Neural cell (in vitro differentiated cells): ENCODE data around the gene PAK5. TPM values are rescaled to one million over a fixed set of nuclear protein-coding genes. Genes with fewer than 3 reads are reported as not detected.

ENCODE experiments used
- H2AFZ ChIP-seq: fragments of 200-600, 300-800 bp; sonication (generic), shearing (Covaris generic); 2 replicates; pipeline ENCODE4 v1.6.0; 2014; ENCODE audit warnings: low read depth, mild to moderate bottlenecking, antibody characterized with exemption, low read length, moderate library complexity
- H3F3A ChIP-seq: fragments of 200-600 bp; shearing (Covaris generic); 2 replicates; pipeline ENCODE4 v1.6.1; 2016; ENCODE audit warnings: mild to moderate bottlenecking, moderate library complexity, mixed read lengths, antibody characterized with exemption, low read length; ENCODE audit not compliant: insufficient read depth, poor library complexity, severe bottlenecking
- H3K27ac ChIP-seq: fragments of 200-600, 300-800 bp; sonication (generic), shearing (Covaris generic); 2 replicates; pipeline ENCODE4 v1.5.1; 2014; ENCODE audit warnings: mild to moderate bottlenecking, low read length, moderate library complexity
- H3K27me3 ChIP-seq: fragments of 300-800, 200-600 bp; sonication (generic), shearing (Covaris generic); 2 replicates; pipeline ENCODE4 v1.6.0; 2014; ENCODE audit warnings: mild to moderate bottlenecking, low read depth, low read length, moderate library complexity; ENCODE audit not compliant: insufficient read depth
- H3K36me3 ChIP-seq: fragments of 300-800, 200-600 bp; sonication (generic), shearing (Covaris generic); 2 replicates; pipeline ENCODE4 v1.5.1; 2014; ENCODE audit warnings: mild to moderate bottlenecking, antibody characterized with exemption, low read length, moderate library complexity; ENCODE audit not compliant: insufficient read depth
- H3K4me2 ChIP-seq: fragments of 300-800, 200-600 bp; sonication (generic), shearing (Covaris generic); 2 replicates; pipeline ENCODE4 v1.6.0; 2014; ENCODE audit warnings: mild to moderate bottlenecking, low read length
- H3K4me3 ChIP-seq: fragments of 300-800, 200-600 bp; sonication (generic), shearing (Covaris generic); 2 replicates; pipeline ENCODE4 v1.5.1; 2014; ENCODE audit warnings: mild to moderate bottlenecking, low read length, moderate library complexity
- H3K79me2 ChIP-seq: fragments of 200-600 bp; shearing (Covaris generic); replicated peaks from 2 replicates; pipeline ENCODE4 v1.6.0; 2014; ENCODE audit warnings: mild to moderate bottlenecking, low read length, moderate library complexity; ENCODE audit not compliant: insufficient read depth
- H3K9ac ChIP-seq: fragments of 300-800, 200-600 bp; sonication (generic), shearing (Covaris generic); 2 replicates; pipeline ENCODE4 v1.6.1; 2016; ENCODE audit warnings: mild to moderate bottlenecking, low read length, mixed read lengths
- H3K9me2 ChIP-seq: fragments of 200-600 bp; shearing (Covaris generic); 2 replicates; pipeline ENCODE4 v1.6.1; 2016; ENCODE audit warnings: mild to moderate bottlenecking, low read length, mixed read lengths; ENCODE audit not compliant: insufficient read depth
- H3K9me3 ChIP-seq: fragments of 200-600, 300-800 bp; sonication (generic), shearing (Covaris generic); 2 replicates; pipeline ENCODE4 v1.6.1; 2016; ENCODE audit warnings: mild to moderate bottlenecking, mixed run types, low read length, moderate library complexity, mixed read lengths
- H4K20me1 ChIP-seq: fragments of 200-600 bp; shearing (Covaris generic); 2 replicates; pipeline ENCODE4 v1.6.1; 2016; ENCODE audit warnings: mild to moderate bottlenecking, mixed run types; ENCODE audit not compliant: insufficient read depth
- EP300 ChIP-seq: fragments of 450-650 bp; conservative IDR thresholded peaks from 2 replicates; pipeline ENCODE4 v1.6.1; 2014; ENCODE audit warnings: antibody characterized with exemption, mild to moderate bottlenecking, moderate library complexity; ENCODE audit not compliant: poor library complexity, severe bottlenecking
- EZH2 ChIP-seq: fragments of 200-600, 300-800 bp; shearing (Covaris generic), sonication (generic); IDR thresholded peaks from 2 replicates; pipeline ENCODE4 v1.6.1; 2014; ENCODE audit warnings: antibody characterized with exemption, low read length, borderline replicate concordance, mild to moderate bottlenecking; ENCODE audit not compliant: insufficient read depth, poor library complexity, severe bottlenecking
- MXI1 ChIP-seq: fragments of 450-650 bp; conservative IDR thresholded peaks from 2 replicates; pipeline ENCODE4 v1.6.1; 2014; ENCODE audit warnings: antibody characterized with exemption, mild to moderate bottlenecking; ENCODE audit not compliant: poor library complexity, severe bottlenecking
- POLR2AphosphoS5 ChIP-seq: IDR thresholded peaks from 2 replicates; pipeline ENCODE4 v1.6.1; 2012
- RAD21 ChIP-seq: fragments of 450-650 bp; conservative IDR thresholded peaks from 2 replicates; pipeline ENCODE4 v1.6.1; 2014; ENCODE audit warnings: antibody characterized with exemption, mild to moderate bottlenecking, moderate library complexity
- SMC3 ChIP-seq: fragments of 450-650 bp; conservative IDR thresholded peaks from 2 replicates; pipeline ENCODE4 v1.6.1; 2014; ENCODE audit warnings: antibody characterized with exemption, mild to moderate bottlenecking, moderate library complexity; ENCODE audit not compliant: poor library complexity
- TAF1 ChIP-seq: IDR thresholded peaks from 2 replicates; pipeline ENCODE4 v1.6.1; 2012; ENCODE audit warnings: low read depth
- polyA plus RNA-seq: library from polyadenylated mRNA; depleted of rRNA; stranded (reverse); fragments of >200 nt; gene quantifications from 2 replicates; pipeline ENCODE4 v1.2.3, GENCODE V29; 2014
- TF ChIP-seq, protein P1 (sequence below): IDR thresholded peaks from 2 replicates; pipeline ENCODE4 v1.6.1; 2012; ENCODE audit warnings: borderline replicate concordance
- TF ChIP-seq, protein P2 (sequence below): fragments of 450-650 bp; IDR thresholded peaks from 2 replicates; pipeline ENCODE4 v1.5.1; 2014; ENCODE audit warnings: antibody characterized with exemption, mild to moderate bottlenecking, moderate library complexity; ENCODE audit not compliant: poor library complexity, severe bottlenecking

Gene PAK5
- polyA plus RNA-seq, 1 donor from 2014 or later, result 48.3 TPM

DNA sequence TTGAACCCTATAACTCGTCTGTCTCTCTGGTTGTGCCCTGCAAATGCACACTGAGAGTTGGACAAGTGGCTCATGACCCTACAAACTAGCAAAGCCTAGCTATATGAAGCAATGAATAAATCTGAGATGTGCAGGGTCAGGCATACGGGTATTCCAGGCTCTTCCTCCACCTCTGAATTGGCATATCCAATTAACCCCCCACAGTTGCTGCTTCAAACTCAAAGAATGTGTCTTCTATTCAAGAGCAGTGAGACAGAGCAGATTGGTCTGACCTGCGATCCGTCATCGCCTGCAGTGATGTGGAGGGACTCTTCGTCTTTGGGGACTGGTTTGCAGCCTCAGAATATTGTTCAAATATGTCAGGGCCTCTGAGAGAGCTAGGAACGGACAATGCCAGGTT, 264.7 kb downstream of the PAK5 start:
- Histone ChIP-seq H3K79me2 (no peaks in the 10 kb centered on the region), H3K27me3 (no peaks in the 10 kb centered on the region), H3K4me2 (peak overlapping the region; percentile 20), H3K9me3 (no peaks in the 10 kb centered on the region), H4K20me1 (no peaks in the 10 kb centered on the region), H3K9ac (peak overlapping the region; percentile 52), H3K4me3 (peak overlapping the region; percentile 50), H3K27ac (no peak overlapping the region), H3K36me3 (no peaks in the 10 kb centered on the region), H2AFZ (no peak overlapping the region), H3K9me2 (no peaks in the 10 kb centered on the region), H3F3A (no peaks in the 10 kb centered on the region)
- TF ChIP-seq, protein P1, sequence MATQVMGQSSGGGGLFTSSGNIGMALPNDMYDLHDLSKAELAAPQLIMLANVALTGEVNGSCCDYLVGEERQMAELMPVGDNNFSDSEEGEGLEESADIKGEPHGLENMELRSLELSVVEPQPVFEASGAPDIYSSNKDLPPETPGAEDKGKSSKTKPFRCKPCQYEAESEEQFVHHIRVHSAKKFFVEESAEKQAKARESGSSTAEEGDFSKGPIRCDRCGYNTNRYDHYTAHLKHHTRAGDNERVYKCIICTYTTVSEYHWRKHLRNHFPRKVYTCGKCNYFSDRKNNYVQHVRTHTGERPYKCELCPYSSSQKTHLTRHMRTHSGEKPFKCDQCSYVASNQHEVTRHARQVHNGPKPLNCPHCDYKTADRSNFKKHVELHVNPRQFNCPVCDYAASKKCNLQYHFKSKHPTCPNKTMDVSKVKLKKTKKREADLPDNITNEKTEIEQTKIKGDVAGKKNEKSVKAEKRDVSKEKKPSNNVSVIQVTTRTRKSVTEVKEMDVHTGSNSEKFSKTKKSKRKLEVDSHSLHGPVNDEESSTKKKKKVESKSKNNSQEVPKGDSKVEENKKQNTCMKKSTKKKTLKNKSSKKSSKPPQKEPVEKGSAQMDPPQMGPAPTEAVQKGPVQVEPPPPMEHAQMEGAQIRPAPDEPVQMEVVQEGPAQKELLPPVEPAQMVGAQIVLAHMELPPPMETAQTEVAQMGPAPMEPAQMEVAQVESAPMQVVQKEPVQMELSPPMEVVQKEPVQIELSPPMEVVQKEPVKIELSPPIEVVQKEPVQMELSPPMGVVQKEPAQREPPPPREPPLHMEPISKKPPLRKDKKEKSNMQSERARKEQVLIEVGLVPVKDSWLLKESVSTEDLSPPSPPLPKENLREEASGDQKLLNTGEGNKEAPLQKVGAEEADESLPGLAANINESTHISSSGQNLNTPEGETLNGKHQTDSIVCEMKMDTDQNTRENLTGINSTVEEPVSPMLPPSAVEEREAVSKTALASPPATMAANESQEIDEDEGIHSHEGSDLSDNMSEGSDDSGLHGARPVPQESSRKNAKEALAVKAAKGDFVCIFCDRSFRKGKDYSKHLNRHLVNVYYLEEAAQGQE, result no peak
- TF ChIP-seq MXI1 (no peak), EP300 (no peak), SMC3 (no peak), TAF1 (no peak), EZH2 (no peak), RAD21 (no peak), POLR2AphosphoS5 (no peak)
- TF ChIP-seq, protein P2, sequence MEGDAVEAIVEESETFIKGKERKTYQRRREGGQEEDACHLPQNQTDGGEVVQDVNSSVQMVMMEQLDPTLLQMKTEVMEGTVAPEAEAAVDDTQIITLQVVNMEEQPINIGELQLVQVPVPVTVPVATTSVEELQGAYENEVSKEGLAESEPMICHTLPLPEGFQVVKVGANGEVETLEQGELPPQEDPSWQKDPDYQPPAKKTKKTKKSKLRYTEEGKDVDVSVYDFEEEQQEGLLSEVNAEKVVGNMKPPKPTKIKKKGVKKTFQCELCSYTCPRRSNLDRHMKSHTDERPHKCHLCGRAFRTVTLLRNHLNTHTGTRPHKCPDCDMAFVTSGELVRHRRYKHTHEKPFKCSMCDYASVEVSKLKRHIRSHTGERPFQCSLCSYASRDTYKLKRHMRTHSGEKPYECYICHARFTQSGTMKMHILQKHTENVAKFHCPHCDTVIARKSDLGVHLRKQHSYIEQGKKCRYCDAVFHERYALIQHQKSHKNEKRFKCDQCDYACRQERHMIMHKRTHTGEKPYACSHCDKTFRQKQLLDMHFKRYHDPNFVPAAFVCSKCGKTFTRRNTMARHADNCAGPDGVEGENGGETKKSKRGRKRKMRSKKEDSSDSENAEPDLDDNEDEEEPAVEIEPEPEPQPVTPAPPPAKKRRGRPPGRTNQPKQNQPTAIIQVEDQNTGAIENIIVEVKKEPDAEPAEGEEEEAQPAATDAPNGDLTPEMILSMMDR, result no peak

DNA sequence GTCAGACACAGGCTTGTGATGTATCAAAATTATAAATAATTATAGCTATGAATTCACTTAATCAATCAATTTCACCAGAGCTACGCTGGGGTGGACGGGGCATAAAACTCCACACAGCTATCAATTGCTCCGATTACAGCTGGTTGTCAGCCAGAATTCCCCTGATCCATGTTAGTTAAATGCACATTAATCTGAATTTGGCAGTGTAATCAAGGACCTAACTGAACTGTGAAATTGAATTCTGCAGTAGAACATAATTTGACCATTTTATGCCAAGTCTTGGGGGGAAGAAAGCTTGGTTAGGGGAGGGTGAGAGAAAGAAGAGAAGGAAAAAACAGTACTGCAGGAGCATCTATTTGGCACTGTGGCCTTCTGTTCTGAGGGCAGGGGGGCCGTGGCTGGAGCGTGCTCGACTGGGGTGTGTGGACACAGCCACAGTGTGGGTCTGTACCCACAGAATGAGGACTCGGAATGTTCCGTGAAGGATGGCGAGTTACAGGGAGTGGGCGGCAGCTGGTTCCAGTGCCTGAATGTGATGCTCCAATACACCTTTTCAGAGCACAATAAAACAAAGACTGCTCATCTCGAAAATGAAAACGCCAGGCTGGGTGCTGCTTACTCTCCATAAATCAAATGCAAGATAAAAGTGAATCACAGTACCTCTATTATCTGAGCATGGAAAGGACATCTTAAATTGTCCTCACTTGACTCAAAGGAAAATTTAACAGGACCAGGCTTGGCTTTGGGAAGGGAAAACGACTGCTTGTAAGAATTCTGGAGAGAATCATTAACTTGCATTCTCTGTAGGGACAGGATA, 265.3 kb downstream of the PAK5 start:
- TF ChIP-seq POLR2AphosphoS5, result no peak
- TF ChIP-seq, protein P2, result no peak
- no peak for TF ChIP-seq RAD21
- TF ChIP-seq SMC3, result no peak
- no peak for TF ChIP-seq EZH2
- no peak for TF ChIP-seq TAF1
- Histone ChIP-seq H3K9me2 (no peaks in the 10 kb centered on the region), H3K9ac (peak overlapping the region; percentile 52), H3K4me2 (peak overlapping the region; percentile 56), H4K20me1 (no peaks in the 10 kb centered on the region), H3K4me3 (peak overlapping the region; percentile 50), H3F3A (no peaks in the 10 kb centered on the region), H3K36me3 (no peaks in the 10 kb centered on the region), H3K79me2 (no peaks in the 10 kb centered on the region), H3K9me3 (no peaks in the 10 kb centered on the region), H3K27me3 (no peaks in the 10 kb centered on the region), H3K27ac (peak overlapping the region; percentile 53), H2AFZ (no peak overlapping the region)
